K562 (cell line): ENCODE measurements around the gene TREX2. TPM values are rescaled to one million over a fixed set of nuclear protein-coding genes. Genes with fewer than 3 reads are reported as not detected.

Source experiments
- BMI1 ChIP-seq: fragments of 150-350 bp; IDR thresholded peaks from 2 replicates; pipeline ENCODE4 v1.6.1; 2014; ENCODE audit warnings: low read length
- ELF1 ChIP-seq: fragments of 200-800 bp; sonication (Bioruptor generic); IDR thresholded peaks from 2 replicates; pipeline ENCODE4 v1.6.1; 2016; ENCODE audit warnings: missing genetic modification characterization, missing compliant biosample characterization
- GABPA ChIP-seq: fragments of 200-800 bp; sonication (Bioruptor generic); conservative IDR thresholded peaks from 2 replicates; pipeline ENCODE4 v1.6.1; 2016; ENCODE audit warnings: low read depth, missing genetic modification characterization, missing compliant biosample characterization
- ILK ChIP-seq: fragments of 450-650 bp; IDR thresholded peaks from 2 replicates; pipeline ENCODE4 v1.6.1; 2016; ENCODE audit warnings: missing genetic modification characterization, low read depth, mild to moderate bottlenecking, missing compliant biosample characterization, moderate library complexity, borderline replicate concordance
- RAD51 ChIP-seq: fragments of 450-650 bp; IDR thresholded peaks from 2 replicates; pipeline ENCODE4 v1.7.1; 2016; ENCODE audit warnings: low read depth, mild to moderate bottlenecking, borderline replicate concordance
- RBM15 ChIP-seq: fragments of 200-400 bp; formaldehyde crosslinking; IDR thresholded peaks from 2 replicates; pipeline ENCODE4 v1.6.1; 2018; ENCODE audit warnings: mild to moderate bottlenecking, low read length, moderate library complexity; ENCODE audit not compliant: insufficient read depth
- RNF2 ChIP-seq: sonication (generic); IDR thresholded peaks from 2 replicates; pipeline ENCODE4 v1.6.1; 2016
- ZNF134 ChIP-seq: fragments of 250-450 bp; sonication (Bioruptor Pico); conservative IDR thresholded peaks from 2 replicates; pipeline ENCODE4 v1.4.0; 2020
- ZNF274 ChIP-seq: IDR thresholded peaks from 2 replicates; pipeline ENCODE4 v1.6.1; 2011; ENCODE audit warnings: low read depth, mild to moderate bottlenecking, low read length, moderate library complexity, borderline replicate concordance
- ZNF778 ChIP-seq: fragments of 450-650 bp; formaldehyde crosslinking; IDR thresholded peaks from 2 replicates; pipeline ENCODE4 v1.4.0; 2020; ENCODE audit warnings: mild to moderate bottlenecking, moderate library complexity
- polyA plus RNA-seq, 8 experiments: library from polyadenylated mRNA; depleted of rRNA in 4 of 8; stranded (reverse) in 5 of 8; unstranded in 3 of 8; fragments of >200 nt; fragmentation: Nextera tagmentation in 2 of 8; fragmentation: Illumina TruSeq in 1 of 8; extraction: Ambion mirVana in 2 of 8; extraction: Trizol in 1 of 8; gene quantifications; 2 replicates each; pipeline versions ENCODE4 v1.2.1 to v1.2.3, GENCODE V29; 2011 to 2014; ENCODE audit warnings: inconsistent platforms in 1 of 8, missing spikeins in 1 of 8
- total RNA-seq, 7 experiments: library from RNA; depleted of rRNA in 6 of 7; stranded (reverse); fragments of >200 nt in 6 of 7; fragmentation: Illumina TruSeq in 2 of 7; extraction: Trizol in 2 of 7; gene quantifications; 2 replicates each; pipeline versions ENCODE4 v1.2.1 to v1.2.3, GENCODE V29; 2011 to 2021; ENCODE audit warnings: low replicate concordance in 1 of 7
- TF ChIP-seq, protein P1 (sequence below): fragments of 200-600 bp; sonication (generic); IDR thresholded peaks from one replicate; pipeline ENCODE4 v1.6.1; 2012; ENCODE audit warnings: mild to moderate bottlenecking, low read depth, low read length, inconsistent platforms
- TF ChIP-seq, protein P2 (sequence below): sonication (generic); formaldehyde crosslinking; IDR thresholded peaks from 2 replicates; pipeline ENCODE4 v1.8.0; 2022; ENCODE audit warnings: mild to moderate bottlenecking, missing genetic modification reagents

Gene TREX2
- total and polyA plus RNA-seq, 9 of the 15 experiments (the other 6 are each of a cell fraction or from before 2014, with no cell fraction given), result 0.07 to 1.5 (median 0.33) TPM; not detected in 2

- TF ChIP-seq, protein P1, sequence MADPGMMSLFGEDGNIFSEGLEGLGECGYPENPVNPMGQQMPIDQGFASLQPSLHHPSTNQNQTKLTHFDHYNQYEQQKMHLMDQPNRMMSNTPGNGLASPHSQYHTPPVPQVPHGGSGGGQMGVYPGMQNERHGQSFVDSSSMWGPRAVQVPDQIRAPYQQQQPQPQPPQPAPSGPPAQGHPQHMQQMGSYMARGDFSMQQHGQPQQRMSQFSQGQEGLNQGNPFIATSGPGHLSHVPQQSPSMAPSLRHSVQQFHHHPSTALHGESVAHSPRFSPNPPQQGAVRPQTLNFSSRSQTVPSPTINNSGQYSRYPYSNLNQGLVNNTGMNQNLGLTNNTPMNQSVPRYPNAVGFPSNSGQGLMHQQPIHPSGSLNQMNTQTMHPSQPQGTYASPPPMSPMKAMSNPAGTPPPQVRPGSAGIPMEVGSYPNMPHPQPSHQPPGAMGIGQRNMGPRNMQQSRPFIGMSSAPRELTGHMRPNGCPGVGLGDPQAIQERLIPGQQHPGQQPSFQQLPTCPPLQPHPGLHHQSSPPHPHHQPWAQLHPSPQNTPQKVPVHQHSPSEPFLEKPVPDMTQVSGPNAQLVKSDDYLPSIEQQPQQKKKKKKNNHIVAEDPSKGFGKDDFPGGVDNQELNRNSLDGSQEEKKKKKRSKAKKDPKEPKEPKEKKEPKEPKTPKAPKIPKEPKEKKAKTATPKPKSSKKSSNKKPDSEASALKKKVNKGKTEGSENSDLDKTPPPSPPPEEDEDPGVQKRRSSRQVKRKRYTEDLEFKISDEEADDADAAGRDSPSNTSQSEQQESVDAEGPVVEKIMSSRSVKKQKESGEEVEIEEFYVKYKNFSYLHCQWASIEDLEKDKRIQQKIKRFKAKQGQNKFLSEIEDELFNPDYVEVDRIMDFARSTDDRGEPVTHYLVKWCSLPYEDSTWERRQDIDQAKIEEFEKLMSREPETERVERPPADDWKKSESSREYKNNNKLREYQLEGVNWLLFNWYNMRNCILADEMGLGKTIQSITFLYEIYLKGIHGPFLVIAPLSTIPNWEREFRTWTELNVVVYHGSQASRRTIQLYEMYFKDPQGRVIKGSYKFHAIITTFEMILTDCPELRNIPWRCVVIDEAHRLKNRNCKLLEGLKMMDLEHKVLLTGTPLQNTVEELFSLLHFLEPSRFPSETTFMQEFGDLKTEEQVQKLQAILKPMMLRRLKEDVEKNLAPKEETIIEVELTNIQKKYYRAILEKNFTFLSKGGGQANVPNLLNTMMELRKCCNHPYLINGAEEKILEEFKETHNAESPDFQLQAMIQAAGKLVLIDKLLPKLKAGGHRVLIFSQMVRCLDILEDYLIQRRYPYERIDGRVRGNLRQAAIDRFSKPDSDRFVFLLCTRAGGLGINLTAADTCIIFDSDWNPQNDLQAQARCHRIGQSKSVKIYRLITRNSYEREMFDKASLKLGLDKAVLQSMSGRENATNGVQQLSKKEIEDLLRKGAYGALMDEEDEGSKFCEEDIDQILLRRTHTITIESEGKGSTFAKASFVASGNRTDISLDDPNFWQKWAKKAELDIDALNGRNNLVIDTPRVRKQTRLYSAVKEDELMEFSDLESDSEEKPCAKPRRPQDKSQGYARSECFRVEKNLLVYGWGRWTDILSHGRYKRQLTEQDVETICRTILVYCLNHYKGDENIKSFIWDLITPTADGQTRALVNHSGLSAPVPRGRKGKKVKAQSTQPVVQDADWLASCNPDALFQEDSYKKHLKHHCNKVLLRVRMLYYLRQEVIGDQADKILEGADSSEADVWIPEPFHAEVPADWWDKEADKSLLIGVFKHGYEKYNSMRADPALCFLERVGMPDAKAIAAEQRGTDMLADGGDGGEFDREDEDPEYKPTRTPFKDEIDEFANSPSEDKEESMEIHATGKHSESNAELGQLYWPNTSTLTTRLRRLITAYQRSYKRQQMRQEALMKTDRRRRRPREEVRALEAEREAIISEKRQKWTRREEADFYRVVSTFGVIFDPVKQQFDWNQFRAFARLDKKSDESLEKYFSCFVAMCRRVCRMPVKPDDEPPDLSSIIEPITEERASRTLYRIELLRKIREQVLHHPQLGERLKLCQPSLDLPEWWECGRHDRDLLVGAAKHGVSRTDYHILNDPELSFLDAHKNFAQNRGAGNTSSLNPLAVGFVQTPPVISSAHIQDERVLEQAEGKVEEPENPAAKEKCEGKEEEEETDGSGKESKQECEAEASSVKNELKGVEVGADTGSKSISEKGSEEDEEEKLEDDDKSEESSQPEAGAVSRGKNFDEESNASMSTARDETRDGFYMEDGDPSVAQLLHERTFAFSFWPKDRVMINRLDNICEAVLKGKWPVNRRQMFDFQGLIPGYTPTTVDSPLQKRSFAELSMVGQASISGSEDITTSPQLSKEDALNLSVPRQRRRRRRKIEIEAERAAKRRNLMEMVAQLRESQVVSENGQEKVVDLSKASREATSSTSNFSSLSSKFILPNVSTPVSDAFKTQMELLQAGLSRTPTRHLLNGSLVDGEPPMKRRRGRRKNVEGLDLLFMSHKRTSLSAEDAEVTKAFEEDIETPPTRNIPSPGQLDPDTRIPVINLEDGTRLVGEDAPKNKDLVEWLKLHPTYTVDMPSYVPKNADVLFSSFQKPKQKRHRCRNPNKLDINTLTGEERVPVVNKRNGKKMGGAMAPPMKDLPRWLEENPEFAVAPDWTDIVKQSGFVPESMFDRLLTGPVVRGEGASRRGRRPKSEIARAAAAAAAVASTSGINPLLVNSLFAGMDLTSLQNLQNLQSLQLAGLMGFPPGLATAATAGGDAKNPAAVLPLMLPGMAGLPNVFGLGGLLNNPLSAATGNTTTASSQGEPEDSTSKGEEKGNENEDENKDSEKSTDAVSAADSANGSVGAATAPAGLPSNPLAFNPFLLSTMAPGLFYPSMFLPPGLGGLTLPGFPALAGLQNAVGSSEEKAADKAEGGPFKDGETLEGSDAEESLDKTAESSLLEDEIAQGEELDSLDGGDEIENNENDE, result no peak
- TF ChIP-seq ZNF134, result no peak
- TF ChIP-seq RNF2, result no peak
- TF ChIP-seq GABPA (tag), result no peak
- no peak for TF ChIP-seq ZNF274
- TF ChIP-seq, protein P2, sequence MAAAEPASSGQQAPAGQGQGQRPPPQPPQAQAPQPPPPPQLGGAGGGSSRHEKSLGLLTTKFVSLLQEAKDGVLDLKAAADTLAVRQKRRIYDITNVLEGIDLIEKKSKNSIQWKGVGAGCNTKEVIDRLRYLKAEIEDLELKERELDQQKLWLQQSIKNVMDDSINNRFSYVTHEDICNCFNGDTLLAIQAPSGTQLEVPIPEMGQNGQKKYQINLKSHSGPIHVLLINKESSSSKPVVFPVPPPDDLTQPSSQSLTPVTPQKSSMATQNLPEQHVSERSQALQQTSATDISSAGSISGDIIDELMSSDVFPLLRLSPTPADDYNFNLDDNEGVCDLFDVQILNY, result no peak
- peak; percentile 57; the same call in 1 of the 2 replicates for TF ChIP-seq ELF1 (tag)
- no peak for TF ChIP-seq BMI1
- TF ChIP-seq ILK (tag), result no peak
- TF ChIP-seq RBM15, result no peak
- no peak for TF ChIP-seq RAD51
- no peak for TF ChIP-seq ZNF778 (CRISPR knock-in tag)
These were observed 24.1 kb upstream of the TREX2 start (continued) for GRCh38 chrX:153469811-153470410.
